GM21786 (cell line): ENCODE results near the gene PKP4.
"Not testable (repeated sequence)": the region's sequence is repeated elsewhere in the genome, so short reads cannot be mapped to it uniquely, and the experiment has no call there.

Experiments
- ATAC-seq: cut with Tn5 transposase; IDR thresholded peaks from one replicate; pipeline ENCODE4 v1.9.1; 2021; ENCODE audit not compliant: unreplicated experiment

The PKP4 gene

DNA sequence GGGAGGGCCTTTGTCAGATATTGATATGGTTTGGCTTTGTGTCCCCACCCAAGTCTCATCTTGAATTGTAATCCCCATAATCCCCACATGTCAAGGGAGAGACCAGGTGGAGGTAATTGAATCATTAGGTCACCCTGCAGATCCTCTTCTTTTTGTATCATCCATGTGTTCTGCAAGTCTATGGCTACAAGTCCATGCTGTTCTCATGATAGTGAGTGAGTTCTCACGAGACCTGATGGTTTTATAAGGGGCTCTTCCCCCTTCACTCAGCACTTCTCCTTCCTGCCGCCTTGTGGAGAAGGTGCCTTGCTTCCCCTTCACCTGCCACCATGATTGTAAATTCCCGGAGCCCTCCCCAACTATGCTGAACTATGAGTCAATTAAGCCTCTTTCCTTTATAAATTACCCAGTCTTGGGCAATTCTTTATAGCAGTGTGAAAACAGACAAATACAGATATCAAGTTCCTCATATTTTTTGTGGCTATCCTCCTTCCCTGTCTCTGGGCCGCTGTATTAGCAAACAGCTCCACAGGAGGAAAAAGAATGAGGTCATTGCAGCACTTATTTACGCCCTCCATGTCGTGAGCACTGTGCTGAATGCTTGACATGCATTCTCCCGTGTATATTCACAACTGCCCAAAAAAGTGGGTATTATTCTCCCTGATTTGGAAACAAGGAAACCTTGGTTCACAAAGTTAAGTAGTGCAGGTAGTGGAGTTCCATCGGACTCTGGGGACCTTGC is 248.1 kb downstream of the PKP4 start:
- not testable (repeated sequence) for ATAC-seq

DNA sequence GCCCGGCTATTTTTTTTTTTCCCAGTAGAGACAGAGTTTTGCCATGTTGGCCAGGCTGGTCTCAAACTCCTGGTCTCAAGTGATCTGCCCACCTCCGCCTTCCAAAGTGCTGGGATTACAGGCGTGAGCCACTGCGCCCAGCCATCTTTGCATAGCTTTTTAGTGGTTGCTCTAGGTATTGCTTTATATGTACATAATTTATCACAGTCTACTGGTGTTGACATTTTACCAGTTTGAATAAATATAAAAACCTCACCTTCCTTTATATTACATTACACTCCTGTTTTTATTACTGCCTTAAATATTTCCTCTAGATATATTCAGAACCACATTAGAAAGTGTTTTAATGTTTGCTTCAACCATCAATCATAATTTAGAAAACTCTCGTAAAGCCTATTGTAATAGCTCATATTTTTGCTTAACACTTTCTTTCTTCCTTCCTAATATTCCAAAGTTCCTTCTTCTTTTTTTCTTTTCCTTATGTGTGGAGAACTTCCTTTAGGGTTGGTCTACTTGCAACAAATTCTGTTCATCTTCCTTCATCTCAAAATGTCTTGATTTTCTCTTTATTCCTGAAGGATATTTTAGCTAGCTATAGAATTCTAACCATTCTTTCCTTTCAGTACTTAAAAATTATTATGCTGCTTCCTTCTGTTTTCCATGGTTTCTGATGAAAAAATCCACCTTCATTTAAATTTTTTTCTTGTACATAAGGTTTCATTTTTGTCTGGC is 256.2 kb downstream of the PKP4 start:
- no peak for ATAC-seq

DNA sequence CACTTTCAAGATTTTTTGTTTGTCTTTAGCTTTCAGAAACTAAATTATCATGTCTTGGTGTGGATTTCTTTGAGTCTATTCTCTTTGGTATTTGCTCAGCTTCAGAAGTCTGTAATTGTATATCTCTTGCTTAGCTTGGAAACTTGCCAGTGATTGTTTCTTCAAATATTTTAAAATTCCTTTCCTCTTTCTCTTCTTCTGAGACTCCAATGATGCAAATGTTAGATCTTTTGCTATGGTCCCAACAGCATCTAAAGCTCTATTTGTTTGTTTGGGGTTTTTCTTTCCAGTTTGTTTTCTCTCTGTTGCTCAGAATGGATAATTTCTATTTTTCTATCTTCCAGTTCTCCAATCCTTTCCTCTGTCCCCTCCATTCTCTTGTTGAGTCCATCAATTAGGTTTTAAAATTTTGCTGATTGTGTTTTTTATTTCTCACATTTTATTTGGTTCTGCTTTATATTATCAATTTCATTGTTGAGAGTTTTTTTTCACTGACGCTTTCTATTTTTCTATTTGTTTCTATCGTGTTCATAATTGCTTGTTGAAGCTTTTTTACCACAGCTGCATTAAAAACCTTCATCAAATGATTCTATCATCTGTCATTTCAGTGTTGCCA is 256.9 kb downstream of the PKP4 start:
- ATAC-seq, result no peak

DNA sequence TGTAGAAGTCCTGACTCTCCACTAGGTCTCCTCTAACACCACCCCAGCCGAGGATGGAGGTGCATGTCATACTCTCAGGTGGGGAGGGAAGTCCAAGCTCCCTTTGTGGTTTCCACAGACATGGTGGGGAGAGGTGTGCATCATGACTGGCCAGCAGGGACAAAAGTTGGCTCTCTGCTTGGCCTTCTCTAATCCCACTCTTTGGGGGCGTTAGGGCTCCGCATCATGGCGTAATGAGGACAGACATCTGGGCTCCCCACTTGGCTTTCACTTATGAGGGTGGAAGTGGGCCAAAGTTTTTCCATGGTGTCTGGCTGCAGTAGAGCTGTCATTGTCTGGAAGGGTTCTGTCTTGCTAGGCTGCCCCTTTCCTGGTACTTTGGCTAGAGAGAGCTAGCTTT is 257.7 kb downstream of the PKP4 start:
- no peak for ATAC-seq

DNA sequence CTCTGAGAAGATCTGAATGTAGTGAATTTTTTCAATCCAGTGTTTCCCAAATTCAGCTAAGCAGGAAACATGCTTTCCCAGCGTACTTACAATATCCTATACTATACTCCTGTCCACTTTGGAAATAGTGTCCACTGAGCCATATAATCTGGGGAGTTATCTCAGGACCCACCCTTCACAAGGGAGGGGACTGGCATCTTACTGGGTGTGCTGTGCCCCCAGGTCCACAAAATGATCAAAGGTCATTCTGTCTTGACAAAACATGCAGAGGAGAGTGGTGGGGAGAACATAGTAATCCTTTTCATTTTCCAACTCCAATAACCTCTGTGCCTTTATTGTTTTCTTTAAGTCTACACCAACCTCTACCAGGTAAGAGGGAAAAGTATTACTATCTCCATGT is 258.6 kb downstream of the PKP4 start:
- ATAC-seq, result no peak

DNA sequence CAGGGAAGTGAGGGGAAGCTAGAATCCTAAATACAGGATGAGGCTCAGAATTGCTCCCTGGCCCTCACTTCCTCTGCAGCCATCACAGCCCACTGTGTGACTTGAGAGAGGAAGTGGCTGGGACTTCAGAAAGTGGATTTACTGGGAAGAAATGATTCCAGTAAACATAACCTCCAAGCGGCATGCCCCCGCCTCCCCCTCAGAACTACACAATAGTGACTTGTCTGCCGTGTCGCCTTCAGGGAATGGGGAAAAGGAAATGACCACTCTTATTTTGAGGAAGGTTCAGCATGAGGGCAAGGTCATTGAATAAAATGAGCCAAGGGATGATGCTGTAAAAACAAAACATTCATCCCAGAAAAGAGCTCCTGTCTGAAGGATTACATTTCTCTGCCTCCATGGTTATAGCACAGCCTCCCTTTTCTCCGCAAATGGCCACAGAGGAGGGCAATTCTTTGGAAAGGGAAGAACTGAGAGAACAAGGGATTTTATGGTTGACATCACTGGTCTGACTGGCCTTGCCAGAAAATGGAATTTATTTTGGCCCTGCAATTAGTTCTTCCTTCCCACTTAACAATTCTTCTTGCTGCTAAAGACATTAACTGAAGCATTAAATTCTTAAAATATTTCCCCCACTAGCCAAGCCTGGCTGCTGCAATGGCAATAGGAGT is 259.5 kb downstream of the PKP4 start:
- no peak for ATAC-seq

DNA sequence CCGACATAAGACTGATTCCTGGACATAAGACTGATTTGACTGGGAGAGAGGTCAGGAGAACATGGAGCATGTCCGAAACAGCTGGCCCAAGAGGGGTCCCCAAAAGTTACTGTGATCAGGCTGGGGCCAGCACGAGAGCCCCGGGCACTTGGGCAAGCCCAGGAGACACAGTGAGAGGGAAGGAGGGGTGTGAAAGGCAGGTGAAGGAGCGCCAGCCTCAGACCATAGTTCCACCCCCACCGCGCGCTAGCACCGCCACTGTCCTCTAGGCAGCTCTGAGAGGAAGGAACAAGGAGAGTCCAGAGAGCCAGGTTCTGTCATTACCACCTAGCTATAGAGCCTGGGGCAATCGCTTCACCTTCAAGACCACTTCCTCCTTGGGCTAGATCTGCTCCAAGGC is 260.2 kb downstream of the PKP4 start:
- ATAC-seq, result no peak

DNA sequence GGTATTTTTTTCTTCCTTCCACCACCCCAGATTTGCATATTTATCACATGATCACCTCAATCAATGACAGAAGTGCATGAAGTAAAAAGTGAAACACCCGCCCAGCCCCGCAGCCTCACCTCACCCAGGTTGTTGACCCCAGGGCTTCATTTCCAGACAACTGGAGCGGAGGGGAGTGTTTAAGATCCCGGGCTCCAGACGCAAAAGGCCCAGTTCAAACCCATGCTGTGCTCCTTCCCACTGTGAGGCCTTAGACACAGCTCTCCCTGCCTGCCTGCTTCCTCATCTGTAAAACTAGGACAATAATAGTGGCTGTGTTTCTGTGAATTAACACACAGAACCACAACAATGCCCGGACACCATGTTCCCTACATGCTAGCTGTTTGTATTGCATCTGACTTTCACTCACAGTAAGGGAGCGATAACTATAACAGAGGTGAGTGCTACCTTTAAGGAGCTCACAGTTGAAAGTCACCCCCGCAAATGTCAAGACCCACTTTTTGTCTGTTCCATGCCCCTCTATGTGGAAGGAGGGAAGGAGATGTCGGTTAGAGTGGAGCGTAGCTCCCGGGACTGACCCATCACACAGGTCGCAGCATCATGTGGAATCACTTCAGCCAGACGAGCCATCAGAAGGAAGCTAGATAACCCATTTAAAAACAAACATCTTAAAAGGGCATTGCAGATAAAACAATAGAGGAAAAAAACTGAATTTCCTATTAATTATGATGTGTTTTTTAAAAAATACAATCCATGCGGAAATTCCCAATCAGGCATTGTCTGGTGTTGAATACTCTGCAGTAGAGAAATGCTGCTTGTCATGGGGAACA is 260.8 kb downstream of the PKP4 start:
- ATAC-seq, result no peak

DNA sequence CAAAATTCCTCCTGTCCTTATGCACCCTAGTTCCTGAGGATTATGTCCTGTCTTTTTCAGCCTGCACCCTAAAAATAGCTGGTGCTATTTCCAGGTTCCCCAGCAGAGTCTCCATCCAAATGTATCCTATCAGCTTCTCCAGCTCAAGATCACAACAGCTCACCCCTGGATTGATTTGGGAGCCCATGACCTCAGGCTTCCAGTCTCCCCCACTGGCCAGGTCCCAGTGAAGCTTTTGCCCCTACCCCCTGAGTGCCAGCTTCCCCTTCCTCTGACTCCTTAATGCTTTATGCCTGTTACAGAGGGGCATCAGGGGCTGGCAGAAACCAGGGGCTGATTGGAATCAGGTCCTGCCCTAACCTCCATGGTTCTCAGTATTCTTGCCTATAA is 261.4 kb downstream of the PKP4 start:
- no peak for ATAC-seq

GRCh38 chr2:158718851-158719250 is 262.1 kb downstream of the PKP4 start:
- no peak for ATAC-seq

- ATAC-seq, result no peak
These were observed 262.7 kb downstream of the PKP4 start for GRCh38 chr2:158719403-158719802.

DNA sequence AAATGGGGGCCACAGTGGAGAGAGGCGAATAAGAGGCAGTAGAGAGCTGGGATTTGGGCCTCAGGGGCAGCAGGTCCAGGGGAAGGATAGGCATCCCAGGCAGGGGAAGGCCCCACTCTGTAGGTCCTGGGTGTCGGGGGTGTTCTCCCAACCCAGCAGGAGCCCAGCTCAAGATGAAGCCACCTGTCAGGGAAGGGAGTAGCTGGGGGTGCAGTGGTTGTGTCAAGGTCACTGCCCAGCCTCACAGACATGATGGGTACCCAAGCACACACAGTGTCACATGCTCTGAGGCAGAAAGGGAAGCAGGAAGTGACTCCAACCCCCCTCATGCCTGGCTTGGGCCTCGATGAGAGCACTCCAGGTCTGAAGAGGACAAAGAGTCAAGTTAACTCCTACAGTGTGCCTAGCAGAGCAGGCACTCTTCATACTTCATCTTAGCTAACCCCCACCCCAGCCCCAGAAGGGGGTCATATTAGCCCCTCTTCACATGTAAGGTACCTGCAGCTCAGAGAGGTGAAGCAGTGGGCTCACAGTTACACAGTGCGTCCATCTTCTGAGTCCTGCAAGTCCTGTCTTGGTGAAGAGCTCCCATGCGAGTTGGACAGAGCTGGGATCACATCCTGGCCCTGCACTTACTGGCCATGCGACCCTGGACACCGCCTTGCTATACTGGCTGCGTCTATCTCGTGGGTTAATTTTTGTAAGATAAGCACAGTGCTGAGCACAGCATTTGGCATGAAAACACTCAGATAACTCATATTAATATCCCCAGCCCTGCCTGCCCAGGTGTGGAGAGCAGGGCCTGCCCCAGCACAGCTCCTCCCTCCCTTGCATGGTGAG is 265.7 kb downstream of the PKP4 start:
- ATAC-seq, result no peak

DNA sequence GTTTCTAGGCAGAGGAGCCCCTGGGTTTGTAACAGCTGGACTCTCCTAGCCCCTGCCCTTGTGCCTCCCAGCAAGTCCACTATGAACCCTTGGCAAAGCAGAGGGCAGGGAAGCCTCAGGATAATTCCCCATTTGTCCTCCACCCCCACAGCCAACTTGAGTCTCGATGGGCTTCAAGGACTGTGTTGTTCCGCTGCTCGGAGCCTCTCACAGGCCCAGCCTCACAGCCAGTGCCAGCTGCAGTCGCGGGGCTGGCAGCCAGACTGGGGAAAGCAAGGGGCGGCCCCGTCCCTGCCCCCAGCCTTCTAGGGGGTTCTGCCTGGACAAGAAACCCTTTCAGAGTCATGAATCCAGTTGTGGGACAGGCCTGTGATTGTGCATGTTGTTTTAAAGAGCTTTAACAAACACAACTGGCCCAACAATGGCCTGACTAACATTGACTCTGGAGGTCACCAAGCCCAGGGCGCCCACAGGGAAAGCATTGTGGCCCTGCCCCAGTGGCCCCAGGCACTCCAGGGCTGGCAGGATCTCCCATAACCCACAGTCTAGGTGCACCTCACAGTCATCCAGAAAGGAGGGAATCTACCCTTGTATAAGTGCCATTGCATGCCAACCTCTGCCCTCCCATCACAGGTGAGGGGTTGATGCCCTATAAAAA is 266.6 kb downstream of the PKP4 start:
- no peak for ATAC-seq

DNA sequence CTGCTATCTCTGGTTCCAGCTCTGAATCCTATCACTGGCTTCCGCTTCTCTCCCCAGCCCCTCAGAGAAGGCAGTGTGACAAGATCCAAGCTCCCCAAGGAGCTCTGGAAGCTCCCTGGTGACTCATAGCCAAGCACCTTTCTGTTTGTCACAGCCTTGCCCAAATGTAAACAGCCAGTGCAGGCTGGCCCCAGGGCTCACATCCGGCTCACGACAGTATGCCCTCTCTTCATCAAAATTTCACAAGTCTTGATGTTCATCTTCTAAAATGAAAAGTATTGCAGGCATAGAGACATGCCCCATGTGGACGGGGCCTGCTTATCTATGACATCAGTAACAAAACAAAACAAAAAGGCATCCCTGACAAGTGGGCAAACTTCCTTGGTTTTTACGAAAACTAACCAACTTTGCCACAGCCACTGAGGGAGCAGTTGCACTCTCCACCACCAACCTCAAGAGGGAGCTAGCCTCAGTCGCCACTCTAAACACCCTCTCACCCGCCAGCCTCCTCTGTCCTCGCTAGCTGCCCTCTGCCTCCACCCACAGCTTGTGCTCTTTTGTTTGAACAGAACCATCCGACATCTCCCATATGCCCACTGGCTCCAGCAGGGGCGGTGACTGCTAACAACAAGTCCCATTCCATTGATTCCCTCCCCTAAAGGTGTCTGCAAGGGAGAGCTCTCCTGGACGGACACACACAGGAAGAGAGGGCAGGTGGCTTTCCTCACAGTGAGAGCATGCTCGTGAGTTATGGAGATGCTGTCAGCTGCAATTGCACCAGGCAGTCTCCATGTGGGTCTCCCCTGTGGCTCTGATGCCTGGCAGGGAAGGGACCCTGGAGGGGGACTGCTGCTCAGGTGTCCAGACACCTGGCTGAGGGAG is 267.4 kb downstream of the PKP4 start:
- no peak for ATAC-seq

GRCh38 chr2:158724803-158725381 is 268.1 kb downstream of the PKP4 start:
- ATAC-seq, result no peak

GRCh38 chr2:158725441-158725891 is 268.7 kb downstream of the PKP4 start:
- ATAC-seq, result no peak

GRCh38 chr2:158726911-158727592 is 270.3 kb downstream of the PKP4 start:
- ATAC-seq, result no peak
